Neuronal stem cell (in vitro differentiated cells): ENCODE results near the gene TTF2.

ENCODE experiments used
- DNase-seq: peaks from one replicate; pipeline ENCODE4 v3.0.0-alpha.2; 2013; ENCODE audit warnings: low spot score
- H2AFZ ChIP-seq: one replicate; pipeline ENCODE4 v1.6.1; 2013; ENCODE audit warnings: mild to moderate bottlenecking, low read length, inconsistent platforms
- H2AK5ac ChIP-seq: 2 replicates; pipeline ENCODE4 v1.6.1; 2013; ENCODE audit warnings: low read depth, mild to moderate bottlenecking, inconsistent platforms, low read length, moderate library complexity, mixed read lengths
- H2BK120ac ChIP-seq: 2 replicates; pipeline ENCODE4 v1.6.1; 2013; ENCODE audit warnings: low read depth, mild to moderate bottlenecking, inconsistent platforms, low read length, moderate library complexity, mixed read lengths
- H2BK12ac ChIP-seq: one replicate; pipeline ENCODE4 v1.6.1; 2013; ENCODE audit warnings: low read length, inconsistent platforms
- H2BK15ac ChIP-seq: 2 replicates; pipeline ENCODE4 v1.6.1; 2013; ENCODE audit warnings: mild to moderate bottlenecking, low read length, inconsistent platforms, mixed read lengths
- H2BK5ac ChIP-seq: one replicate; pipeline ENCODE4 v1.6.1; 2013; ENCODE audit warnings: inconsistent platforms, mild to moderate bottlenecking, low read length, moderate library complexity
- H3K14ac ChIP-seq: one replicate; pipeline ENCODE4 v1.6.1; 2013; ENCODE audit warnings: low read length, inconsistent platforms
- H3K18ac ChIP-seq: 2 replicates; pipeline ENCODE4 v1.6.1; 2013; ENCODE audit warnings: low read length, inconsistent platforms
- H3K23ac ChIP-seq: 2 replicates; pipeline ENCODE4 v1.6.1; 2013; ENCODE audit warnings: low read depth, mild to moderate bottlenecking, mixed read lengths, low read length, inconsistent platforms; ENCODE audit not compliant: poor library complexity
- H3K27ac ChIP-seq: replicated peaks from 3 replicates; pipeline ENCODE4 v1.5.1; 2013; ENCODE audit warnings: low read length, inconsistent platforms
- H3K27me3 ChIP-seq, 3 experiments: 2 replicates each; pipeline ENCODE4 v1.6.1; 2013; ENCODE audit warnings: low read length in 3 of 3, mild to moderate bottlenecking in 2 of 3, inconsistent platforms in 1 of 3, low read depth in 1 of 3, mixed read lengths in 1 of 3, moderate library complexity in 1 of 3; ENCODE audit not compliant: control insufficient read depth in 3 of 3, insufficient read depth in 3 of 3
- H3K36me3 ChIP-seq, 2 donors: replicated peaks in 1 of 2; 2 replicates each; pipeline ENCODE4 v1.6.1; 2013; ENCODE audit warnings: low read length in 2 of 2; ENCODE audit not compliant: control insufficient read depth in 2 of 2, insufficient read depth in 2 of 2
- H3K4ac ChIP-seq: 2 replicates; pipeline ENCODE4 v1.6.1; 2013; ENCODE audit warnings: inconsistent platforms, mild to moderate bottlenecking, low read length, moderate library complexity
- H3K4me1 ChIP-seq, 2 donors: 1 replicate in 1 of 2; 2 replicates in 1 of 2; pipeline ENCODE4 v1.6.1; 2013; ENCODE audit warnings: low read length in 2 of 2, low read depth in 1 of 2; ENCODE audit not compliant: control insufficient read depth in 2 of 2, insufficient read depth in 1 of 2
- H3K4me2 ChIP-seq: one replicate; pipeline ENCODE4 v1.6.1; 2013; ENCODE audit warnings: mild to moderate bottlenecking, low read length, inconsistent platforms; ENCODE audit not compliant: insufficient read depth, poor library complexity, severe bottlenecking
- H3K4me3 ChIP-seq, 2 donors: 2 replicates each; pipeline ENCODE4 v1.5.1; 2013; ENCODE audit warnings: low read length in 2 of 2, mild to moderate bottlenecking in 2 of 2, inconsistent platforms in 1 of 2, moderate library complexity in 1 of 2
- H3K79me1 ChIP-seq: one replicate; pipeline ENCODE4 v1.6.1; 2013; ENCODE audit warnings: low read depth, mild to moderate bottlenecking, inconsistent platforms, low read length, moderate library complexity
- H3K9ac ChIP-seq: one replicate; pipeline ENCODE4 v1.6.1; 2013; ENCODE audit warnings: mild to moderate bottlenecking, low read depth, low read length, inconsistent platforms; ENCODE audit not compliant: poor library complexity
- H3K9me3 ChIP-seq, 2 donors: replicated peaks in 1 of 2; 2 replicates each; pipeline versions ENCODE3 to v1.6.1; 2013; ENCODE audit warnings: low read length in 2 of 2, mild to moderate bottlenecking in 2 of 2, inconsistent platforms in 1 of 2, low read depth in 1 of 2, mixed read lengths in 1 of 2, moderate library complexity in 1 of 2; ENCODE audit not compliant: control insufficient read depth in 2 of 2, insufficient read depth in 1 of 2
- H4K8ac ChIP-seq: one replicate; pipeline ENCODE4 v1.6.1; 2013; ENCODE audit warnings: low read depth, mild to moderate bottlenecking, inconsistent platforms, low read length, moderate library complexity
- H4K91ac ChIP-seq: one replicate; pipeline ENCODE4 v1.6.1; 2013; ENCODE audit warnings: low read length, low read depth, mild to moderate bottlenecking, inconsistent platforms; ENCODE audit not compliant: poor library complexity
- WGBS, 2 donors: extraction: QIAGEN DNeasy Blood & Tissue Kit; methylation state at CpG; one replicate each; pipeline ENCODE4 v1.1.7; 2013; ENCODE audit warnings: missing lambda C conversion rate in 2 of 2, mixed read lengths in 1 of 2; ENCODE audit not compliant: insufficient read length in 2 of 2, insufficient replicate concordance in 1 of 2; ENCODE audit errors: extremely low coverage in 2 of 2; 5-methylcytosine and 5-hydroxymethylcytosine counted together

The TTF2 gene

GRCh38 chr1:117076648-117077047 is 16.5 kb downstream of the TTF2 start:
- Histone ChIP-seq H3K9ac (peak overlapping the region; percentile 22), H2BK120ac (no peak overlapping the region), H3K9me3 (no peaks in the 10 kb centered on the region), H3K23ac (no peak overlapping the region), H2BK5ac (no peak overlapping the region), H3K79me1 (no peaks in the 10 kb centered on the region), H3K4ac (no peak overlapping the region), H4K8ac (no peak overlapping the region), H3K14ac (no peak overlapping the region), H2BK15ac (no peak overlapping the region), H4K91ac (no peak overlapping the region), H3K4me2 (no peak overlapping the region), H3K27me3 (no peaks in the 10 kb centered on the region), H3K4me3 (no peak overlapping the region), H3K4me1 (no peaks in the 10 kb centered on the region), H2AK5ac (no peak overlapping the region), H3K27ac (no peak overlapping the region), H2AFZ (no peak overlapping the region), H3K18ac (no peak overlapping the region), H3K36me3 (peaks cover 31 to 89% of the 10 kb centered on the region in 2 donors), H2BK12ac (no peak overlapping the region)
- WGBS, 2 donors = no CpG with 5 or more reads among the region's 5 CpGs
- DNase-seq = no peak

- H3K27ac ChIP-seq = no peak overlapping the region
- no peaks in the 10 kb centered on the region for H3K79me1 ChIP-seq
- H3K9ac ChIP-seq = no peak overlapping the region
- no peak overlapping the region for H3K4me2 ChIP-seq
- H2BK12ac ChIP-seq = no peak overlapping the region
- H3K18ac ChIP-seq = no peak overlapping the region
- WGBS, 2 donors = no CpG with 5 or more reads among the region's 3 CpGs
- H3K27me3 ChIP-seq = no peaks in the 10 kb centered on the region
- H2AFZ ChIP-seq = no peak overlapping the region
- H4K91ac ChIP-seq = no peak overlapping the region
- H3K9me3 ChIP-seq = no peaks in the 10 kb centered on the region
- no peak overlapping the region for H3K23ac ChIP-seq
- H3K4ac ChIP-seq = no peak overlapping the region
- no peak overlapping the region for H2BK5ac ChIP-seq
- H3K36me3 ChIP-seq = peaks cover 31 to 92% of the 10 kb centered on the region in 2 donors
- no peak overlapping the region for H3K4me3 ChIP-seq
- DNase-seq = no peak
- no peak overlapping the region for H3K14ac ChIP-seq
- no peak overlapping the region for H2BK120ac ChIP-seq
- no peak overlapping the region for H2AK5ac ChIP-seq
- H4K8ac ChIP-seq = no peak overlapping the region
- no peaks in the 10 kb centered on the region for H3K4me1 ChIP-seq
- H2BK15ac ChIP-seq = no peak overlapping the region
Measured at GRCh38 chr1:117077267-117077666, 17.1 kb downstream of the TTF2 start.

GRCh38 chr1:117079737-117080136 is 19.6 kb downstream of the TTF2 start:
- no peak overlapping the region for H3K14ac ChIP-seq

GRCh38 chr1:117084231-117084630 is 24.1 kb downstream of the TTF2 start:
- H3K27me3 ChIP-seq = no peaks in the 10 kb centered on the region
- no peak overlapping the region for H4K8ac ChIP-seq
- no peak overlapping the region for H2BK5ac ChIP-seq
- H3K36me3 ChIP-seq = peaks cover 19 to 89% of the 10 kb centered on the region in 2 donors
- no peak overlapping the region for H3K27ac ChIP-seq
- WGBS, 2 donors = no CpG with 5 or more reads among the region's 6 CpGs
- no peaks in the 10 kb centered on the region for H3K79me1 ChIP-seq
- no peak overlapping the region for H2AFZ ChIP-seq
- no peak overlapping the region for H3K4ac ChIP-seq
- H2BK120ac ChIP-seq = no peak overlapping the region
- H4K91ac ChIP-seq = no peak overlapping the region
- no peak for DNase-seq
- no peak overlapping the region for H3K14ac ChIP-seq
- no peak overlapping the region for H2BK15ac ChIP-seq
- H2BK12ac ChIP-seq = no peak overlapping the region
- no peak overlapping the region for H3K4me3 ChIP-seq
- H3K4me1 ChIP-seq = no peaks in the 10 kb centered on the region
- no peak overlapping the region for H3K23ac ChIP-seq
- no peak overlapping the region for H2AK5ac ChIP-seq
- no peak overlapping the region for H3K18ac ChIP-seq
- no peak overlapping the region for H3K4me2 ChIP-seq
- no peak overlapping the region for H3K9ac ChIP-seq
- no peaks in the 10 kb centered on the region for H3K9me3 ChIP-seq

More at GRCh38 chr1:117079737-117080136, 19.6 kb downstream of the TTF2 start:
- H3K9me3 ChIP-seq = no peaks in the 10 kb centered on the region
- H2BK5ac ChIP-seq = no peak overlapping the region
- H2AFZ ChIP-seq = no peak overlapping the region
- H3K4me2 ChIP-seq = no peak overlapping the region
- WGBS, 2 donors = no CpG with 5 or more reads among the region's 6 CpGs
- H2AK5ac ChIP-seq = no peak overlapping the region
- H3K4ac ChIP-seq = no peak overlapping the region
- no peak overlapping the region for H4K8ac ChIP-seq
- H3K27ac ChIP-seq = no peak overlapping the region
- no peak overlapping the region for H2BK12ac ChIP-seq
- peaks cover 36 to 96% of the 10 kb centered on the region in 2 donors for H3K36me3 ChIP-seq
- no peak overlapping the region for H2BK120ac ChIP-seq
- H3K4me1 ChIP-seq = no peaks in the 10 kb centered on the region
- H3K18ac ChIP-seq = no peak overlapping the region
- no peak overlapping the region for H3K9ac ChIP-seq
- H4K91ac ChIP-seq = no peak overlapping the region
- H3K27me3 ChIP-seq = no peaks in the 10 kb centered on the region
- DNase-seq = no peak
- no peak overlapping the region for H3K4me3 ChIP-seq
- no peak overlapping the region for H2BK15ac ChIP-seq
- H3K23ac ChIP-seq = no peak overlapping the region
- H3K79me1 ChIP-seq = no peaks in the 10 kb centered on the region
